WTC11 (cell line): ENCODE data around the gene VWA5A.

Experiments
- CBFB ChIP-seq: sonication (generic); formaldehyde crosslinking; IDR thresholded peaks from 2 replicates; pipeline ENCODE4 v1.8.1; 2022; ENCODE audit warnings: mild to moderate bottlenecking, low read depth, missing genetic modification reagents
- CREB1 ChIP-seq: sonication (generic); formaldehyde crosslinking; IDR thresholded peaks from 2 replicates; pipeline ENCODE4 v1.8.0; 2023; ENCODE audit warnings: mild to moderate bottlenecking, missing genetic modification reagents
- KAT7 ChIP-seq: sonication (generic); formaldehyde crosslinking; IDR thresholded peaks from 2 replicates; pipeline ENCODE4 v1.8.1; 2023; ENCODE audit warnings: missing genetic modification reagents, mild to moderate bottlenecking, borderline replicate concordance
- NFYB ChIP-seq: sonication (generic); formaldehyde crosslinking; conservative IDR thresholded peaks from 2 replicates; pipeline ENCODE4 v1.8.0; 2022; ENCODE audit warnings: low read depth, missing genetic modification reagents
- TCF7 ChIP-seq: sonication (generic); formaldehyde crosslinking; IDR thresholded peaks from 2 replicates; pipeline ENCODE4 v1.8.0; 2022; ENCODE audit warnings: mild to moderate bottlenecking, low read depth, missing genetic modification reagents, moderate library complexity
- TEAD4 ChIP-seq: sonication (generic); formaldehyde crosslinking; IDR thresholded peaks from 2 replicates; pipeline ENCODE4 v1.8.0; 2022; ENCODE audit warnings: mild to moderate bottlenecking, missing genetic modification reagents
- TF ChIP-seq, protein P1 (sequence below): fragments of 200-600 bp; IDR thresholded peaks from 2 replicates; pipeline ENCODE4 v1.8.0; 2022; ENCODE audit warnings: antibody characterized with exemption
- TF ChIP-seq, protein P2 (sequence below): sonication (generic); formaldehyde crosslinking; IDR thresholded peaks from 2 replicates; pipeline ENCODE4 v1.8.1; 2022; ENCODE audit warnings: low read depth, mild to moderate bottlenecking, moderate library complexity, missing genetic modification reagents, borderline replicate concordance
- TF ChIP-seq, protein P3 (sequence below): sonication (generic); formaldehyde crosslinking; IDR thresholded peaks from 2 replicates; pipeline ENCODE4 v1.8.1; 2023; ENCODE audit warnings: mild to moderate bottlenecking, missing genetic modification reagents

DNA sequence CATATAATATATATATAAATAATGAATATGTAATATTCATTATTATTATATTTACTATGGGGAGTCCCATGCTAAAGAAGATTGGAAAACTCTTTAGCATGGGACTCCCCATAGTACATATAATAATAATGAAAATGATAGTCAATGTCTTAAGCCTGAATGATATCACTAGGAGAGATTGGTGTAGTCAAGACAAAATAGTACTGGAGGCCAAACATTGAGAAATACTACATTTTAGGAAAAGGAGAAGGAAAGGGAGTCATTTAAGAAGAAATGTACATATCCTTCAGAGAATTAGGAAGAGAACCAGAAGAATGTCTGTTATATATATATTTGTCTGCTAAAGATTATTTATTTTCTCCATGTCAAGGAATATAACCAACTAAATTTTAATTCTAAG lies 5.0 kb upstream of the VWA5A start:
- TF ChIP-seq TCF7 (CRISPR knock-in tag) = no peak
- TF ChIP-seq, protein P1, sequence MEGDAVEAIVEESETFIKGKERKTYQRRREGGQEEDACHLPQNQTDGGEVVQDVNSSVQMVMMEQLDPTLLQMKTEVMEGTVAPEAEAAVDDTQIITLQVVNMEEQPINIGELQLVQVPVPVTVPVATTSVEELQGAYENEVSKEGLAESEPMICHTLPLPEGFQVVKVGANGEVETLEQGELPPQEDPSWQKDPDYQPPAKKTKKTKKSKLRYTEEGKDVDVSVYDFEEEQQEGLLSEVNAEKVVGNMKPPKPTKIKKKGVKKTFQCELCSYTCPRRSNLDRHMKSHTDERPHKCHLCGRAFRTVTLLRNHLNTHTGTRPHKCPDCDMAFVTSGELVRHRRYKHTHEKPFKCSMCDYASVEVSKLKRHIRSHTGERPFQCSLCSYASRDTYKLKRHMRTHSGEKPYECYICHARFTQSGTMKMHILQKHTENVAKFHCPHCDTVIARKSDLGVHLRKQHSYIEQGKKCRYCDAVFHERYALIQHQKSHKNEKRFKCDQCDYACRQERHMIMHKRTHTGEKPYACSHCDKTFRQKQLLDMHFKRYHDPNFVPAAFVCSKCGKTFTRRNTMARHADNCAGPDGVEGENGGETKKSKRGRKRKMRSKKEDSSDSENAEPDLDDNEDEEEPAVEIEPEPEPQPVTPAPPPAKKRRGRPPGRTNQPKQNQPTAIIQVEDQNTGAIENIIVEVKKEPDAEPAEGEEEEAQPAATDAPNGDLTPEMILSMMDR = no peak
- TF ChIP-seq NFYB = no peak
- no peak for TF ChIP-seq CBFB
- TF ChIP-seq, protein P2, sequence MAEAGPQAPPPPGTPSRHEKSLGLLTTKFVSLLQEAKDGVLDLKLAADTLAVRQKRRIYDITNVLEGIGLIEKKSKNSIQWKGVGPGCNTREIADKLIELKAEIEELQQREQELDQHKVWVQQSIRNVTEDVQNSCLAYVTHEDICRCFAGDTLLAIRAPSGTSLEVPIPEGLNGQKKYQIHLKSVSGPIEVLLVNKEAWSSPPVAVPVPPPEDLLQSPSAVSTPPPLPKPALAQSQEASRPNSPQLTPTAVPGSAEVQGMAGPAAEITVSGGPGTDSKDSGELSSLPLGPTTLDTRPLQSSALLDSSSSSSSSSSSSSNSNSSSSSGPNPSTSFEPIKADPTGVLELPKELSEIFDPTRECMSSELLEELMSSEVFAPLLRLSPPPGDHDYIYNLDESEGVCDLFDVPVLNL = no peak
- TF ChIP-seq CREB1 (CRISPR knock-in tag) = no peak
- TF ChIP-seq, protein P3, sequence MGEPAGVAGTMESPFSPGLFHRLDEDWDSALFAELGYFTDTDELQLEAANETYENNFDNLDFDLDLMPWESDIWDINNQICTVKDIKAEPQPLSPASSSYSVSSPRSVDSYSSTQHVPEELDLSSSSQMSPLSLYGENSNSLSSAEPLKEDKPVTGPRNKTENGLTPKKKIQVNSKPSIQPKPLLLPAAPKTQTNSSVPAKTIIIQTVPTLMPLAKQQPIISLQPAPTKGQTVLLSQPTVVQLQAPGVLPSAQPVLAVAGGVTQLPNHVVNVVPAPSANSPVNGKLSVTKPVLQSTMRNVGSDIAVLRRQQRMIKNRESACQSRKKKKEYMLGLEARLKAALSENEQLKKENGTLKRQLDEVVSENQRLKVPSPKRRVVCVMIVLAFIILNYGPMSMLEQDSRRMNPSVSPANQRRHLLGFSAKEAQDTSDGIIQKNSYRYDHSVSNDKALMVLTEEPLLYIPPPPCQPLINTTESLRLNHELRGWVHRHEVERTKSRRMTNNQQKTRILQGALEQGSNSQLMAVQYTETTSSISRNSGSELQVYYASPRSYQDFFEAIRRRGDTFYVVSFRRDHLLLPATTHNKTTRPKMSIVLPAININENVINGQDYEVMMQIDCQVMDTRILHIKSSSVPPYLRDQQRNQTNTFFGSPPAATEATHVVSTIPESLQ = no peak
- no peak for TF ChIP-seq TEAD4 (CRISPR knock-in tag)
- TF ChIP-seq KAT7 (CRISPR knock-in tag) = no peak
